ENCODE results near the gene VWA5A.
"Not testable (repeated sequence)": the region's sequence is repeated elsewhere in the genome, so short reads cannot be mapped to it uniquely, and the experiment has no call there.

VWA5A gene

GRCh38 chr11:124093330-124093729, 21.9 kb upstream of the VWA5A start:
- DNase-seq (ENCODE audit: low spot score), result no peak

- no peak for DNase-seq (ENCODE audit: low spot score)
Measured at GRCh38 chr11:124094731-124095130, 20.5 kb upstream of the VWA5A start.

- no peak for DNase-seq (ENCODE audit: low spot score)
Measured at GRCh38 chr11:124096364-124096763, 18.9 kb upstream of the VWA5A start.

GRCh38 chr11:124098141-124098540, 17.1 kb upstream of the VWA5A start:
- DNase-seq (ENCODE audit: low spot score), result no peak

- no peak for DNase-seq (ENCODE audit: low spot score)
Measured at GRCh38 chr11:124101737-124102136, 13.5 kb upstream of the VWA5A start.

- DNase-seq (ENCODE audit: low spot score), result peak; percentile 27
Measured at GRCh38 chr11:124108156-124108555, 7.1 kb upstream of the VWA5A start.

- DNase-seq (ENCODE audit: low spot score), result no peak
Measured at GRCh38 chr11:124109377-124109776, 5.9 kb upstream of the VWA5A start.

- no peak for DNase-seq (ENCODE audit: low spot score)
Measured at GRCh38 chr11:124110201-124110600, 5.0 kb upstream of the VWA5A start.

- no peak for DNase-seq (ENCODE audit: low spot score)
Measured at GRCh38 chr11:124113890-124114289, 1.4 kb upstream of the VWA5A start.

- peak; percentile 4 for DNase-seq (ENCODE audit: low spot score)
Measured at GRCh38 chr11:124115782-124116616, 749 bp downstream of the VWA5A start.

- DNase-seq (ENCODE audit: low spot score), result no peak
Measured at GRCh38 chr11:124119103-124119502, 3.9 kb downstream of the VWA5A start.

GRCh38 chr11:124120891-124121290, 5.6 kb downstream of the VWA5A start:
- DNase-seq (ENCODE audit: low spot score), result no peak

- no peak for DNase-seq (ENCODE audit: low spot score)
Measured at GRCh38 chr11:124122123-124122522, 6.9 kb downstream of the VWA5A start.

GRCh38 chr11:124123622-124124021, 8.4 kb downstream of the VWA5A start:
- DNase-seq (ENCODE audit: low spot score), result no peak

- not testable (repeated sequence) for DNase-seq (ENCODE audit: low spot score)
Measured at GRCh38 chr11:124127134-124127533, 11.9 kb downstream of the VWA5A start.

GRCh38 chr11:124143034-124143433, 27.8 kb downstream of the VWA5A start:
- DNase-seq (ENCODE audit: low spot score), result no peak

GRCh38 chr11:124147951-124148350, 32.7 kb downstream of the VWA5A start:
- DNase-seq (ENCODE audit: low spot score), result no peak

- DNase-seq (ENCODE audit: low spot score), result no peak
Measured at GRCh38 chr11:124150684-124151083, 35.4 kb downstream of the VWA5A start.

GRCh38 chr11:124152770-124153407, 37.6 kb downstream of the VWA5A start:
- DNase-seq (ENCODE audit: low spot score), result no peak

GRCh38 chr11:124153821-124154220, 38.6 kb downstream of the VWA5A start:
- DNase-seq (ENCODE audit: low spot score), result no peak

GRCh38 chr11:124159481-124159880, 44.2 kb downstream of the VWA5A start:
- no peak for DNase-seq (ENCODE audit: low spot score)

- DNase-seq (ENCODE audit: low spot score), result no peak
Measured at GRCh38 chr11:124160986-124161385, 45.7 kb downstream of the VWA5A start.

GRCh38 chr11:124167826-124168231, 52.6 kb downstream of the VWA5A start:
- no peak for DNase-seq (ENCODE audit: low spot score)

- DNase-seq (ENCODE audit: low spot score), result no peak
Measured at GRCh38 chr11:124168796-124169195, 53.5 kb downstream of the VWA5A start.

Measured in kidney capillary endothelial cell (primary cell).